CD14-positive monocyte (primary cell): ENCODE data around the gene WNT7A. TPM values are rescaled to one million over a fixed set of nuclear protein-coding genes. Genes with fewer than 3 reads are reported as not detected.

Experiments used
- DNase-seq, 3 donors: peaks; one replicate each; pipeline ENCODE4 v3.0.0-alpha.2; 2011 to 2022
- H2AFZ ChIP-seq: 2 replicates; pipeline ENCODE4 v1.6.0; 2012; ENCODE audit warnings: mild to moderate bottlenecking, low read depth, low read length, inconsistent platforms; ENCODE audit not compliant: insufficient read depth, poor library complexity, severe bottlenecking
- H3K27ac ChIP-seq, 2 donors: 1 replicate in 1 of 2; 2 replicates in 1 of 2; pipeline ENCODE4 v1.5.1; 2012 to 2013; ENCODE audit warnings: low read length in 2 of 2, control low read depth in 1 of 2, inconsistent platforms in 1 of 2, low read depth in 1 of 2, mild to moderate bottlenecking in 1 of 2
- H3K27me3 ChIP-seq, 2 donors: one replicate each; pipeline versions ENCODE4 v1.6.0 to v1.6.1; 2011 to 2013; ENCODE audit warnings: low read length in 2 of 2; ENCODE audit not compliant: control insufficient read depth in 2 of 2, insufficient read depth in 2 of 2
- H3K36me3 ChIP-seq, 2 donors: replicated peaks in 1 of 2; 1 replicate in 1 of 2; 2 replicates in 1 of 2; pipeline versions ENCODE4 v1.5.1 to v1.6.1; 2012 to 2013; ENCODE audit warnings: low read length in 2 of 2, control low read depth in 1 of 2, inconsistent platforms in 1 of 2, mild to moderate bottlenecking in 1 of 2; ENCODE audit not compliant: insufficient read depth in 2 of 2, control insufficient read depth in 1 of 2
- H3K4me1 ChIP-seq, 2 donors: 1 replicate in 1 of 2; 2 replicates in 1 of 2; pipeline versions ENCODE4 v1.5.1 to v1.6.1; 2012 to 2013; ENCODE audit warnings: low read length in 2 of 2, control low read depth in 1 of 2, inconsistent platforms in 1 of 2, mild to moderate bottlenecking in 1 of 2, moderate library complexity in 1 of 2; ENCODE audit not compliant: insufficient read depth in 2 of 2, control insufficient read depth in 1 of 2
- H3K4me2 ChIP-seq: replicated peaks from 2 replicates; pipeline ENCODE3; 2012; ENCODE audit warnings: low read length, moderate library complexity, mild to moderate bottlenecking; ENCODE audit not compliant: poor library complexity, severe bottlenecking; ENCODE audit errors: extremely low read depth
- H3K4me3 ChIP-seq, 3 experiments: fragments of 200-600 bp in 1 of 3; sonication (generic) in 1 of 3; replicated peaks in 1 of 3; 1 replicate in 2 of 3; 2 replicates in 1 of 3; pipeline ENCODE4 v1.5.1; 2011 to 2013; ENCODE audit warnings: low read length in 3 of 3, mild to moderate bottlenecking in 3 of 3, control low read depth in 2 of 3, low read depth in 2 of 3, inconsistent platforms in 1 of 3, moderate library complexity in 1 of 3
- H3K79me2 ChIP-seq: 2 replicates; pipeline ENCODE4 v1.6.0; 2012; ENCODE audit warnings: mild to moderate bottlenecking, control low read depth, inconsistent platforms, low read length, moderate library complexity; ENCODE audit not compliant: insufficient read depth
- H3K9ac ChIP-seq: 2 replicates; pipeline ENCODE4 v1.6.0; 2017; ENCODE audit warnings: low read length, mild to moderate bottlenecking; ENCODE audit not compliant: insufficient read depth, poor library complexity, severe bottlenecking
- H3K9me3 ChIP-seq, 2 donors: replicated peaks in 1 of 2; 1 replicate in 1 of 2; 2 replicates in 1 of 2; pipeline versions ENCODE4 v1.5.1 to v1.6.1; 2012 to 2013; ENCODE audit warnings: low read length in 2 of 2, control low read depth in 1 of 2; ENCODE audit not compliant: control insufficient read depth in 1 of 2, insufficient read depth in 1 of 2
- H4K20me1 ChIP-seq: 2 replicates; pipeline ENCODE4 v1.6.0; 2012; ENCODE audit warnings: mild to moderate bottlenecking, low read length, control low read depth, moderate library complexity; ENCODE audit not compliant: insufficient read depth
- H3K27ac Mint-ChIP-seq, 7 donors: one replicate each; pipeline ENCODE4 v1.8.0; 2020; ENCODE audit warnings: mild to moderate bottlenecking in 7 of 7, mixed read lengths in 7 of 7, moderate library complexity in 6 of 7, inconsistent platforms in 2 of 7
- H3K27me3 Mint-ChIP-seq, 3 donors: one replicate each; pipeline ENCODE4 v1.8.0; 2021 to 2022; ENCODE audit warnings: low read depth in 3 of 3, mild to moderate bottlenecking in 3 of 3, mixed read lengths in 3 of 3, moderate library complexity in 3 of 3, inconsistent platforms in 1 of 3
- H3K36me3 Mint-ChIP-seq, 2 donors: one replicate each; pipeline ENCODE4 v1.8.0; 2020; ENCODE audit warnings: mixed read lengths in 2 of 2, inconsistent platforms in 1 of 2, mild to moderate bottlenecking in 1 of 2
- H3K4me1 Mint-ChIP-seq: one replicate; pipeline ENCODE4 v1.8.0; 2020; ENCODE audit warnings: mild to moderate bottlenecking, mixed read lengths
- H3K4me3 Mint-ChIP-seq, 2 donors: one replicate each; pipeline ENCODE4 v1.8.0; 2020; ENCODE audit warnings: mild to moderate bottlenecking in 2 of 2, mixed read lengths in 2 of 2, moderate library complexity in 1 of 2
- H3K9me3 Mint-ChIP-seq, 7 donors: one replicate each; pipeline ENCODE4 v1.8.0; 2020 to 2022; ENCODE audit warnings: mixed read lengths in 7 of 7, mild to moderate bottlenecking in 6 of 7, moderate library complexity in 6 of 7, inconsistent platforms in 2 of 7
- CTCF ChIP-seq: fragments of 200-600 bp; IDR thresholded peaks from one replicate; pipeline ENCODE4 v1.8.0; 2022; ENCODE audit warnings: antibody characterized with exemption, mild to moderate bottlenecking
- WGBS: methylation state at CpG from one replicate; pipeline ENCODE4 v1.1.5; 2013; ENCODE audit warnings: missing lambda C conversion rate; ENCODE audit not compliant: insufficient coverage; 5-methylcytosine and 5-hydroxymethylcytosine counted together
- intact Hi-C, 2 donors: fragments of 100-400 bp; cut with micrococcal nuclease; formaldehyde crosslinking; loops; one replicate each; pipeline versions ENCODE4 v1.15.0 to v1.15.1; 2023
- polyA plus RNA-seq, 3 donors: library from polyadenylated mRNA; depleted of rRNA in 1 of 3; unstranded in 2 of 3; stranded (reverse) in 1 of 3; fragments of 300-500 nt in 2 of 3; fragments of >200 nt in 1 of 3; fragmentation: Illumina TruSeq in 2 of 3; gene quantifications; 1 replicate in 2 of 3; 2 replicates in 1 of 3; pipeline ENCODE4 v1.2.3, GENCODE V29; 2012 to 2021

Gene WNT7A
- polyA plus RNA-seq, 3 donors = not detected

GRCh38 chr3:13863382-13863952 lies 16.4 kb downstream of the WNT7A start:
- Histone ChIP-seq H3K27me3 (no peaks in the 10 kb centered on the region), H3K27ac (no peak overlapping the region), H3K4me1 (no peaks in the 10 kb centered on the region), H3K9me3 (no peaks in the 10 kb centered on the region), H3K79me2 (no peaks in the 10 kb centered on the region), H3K4me3 (no peak overlapping the region), H3K9ac (no peak overlapping the region), H3K36me3 (no peaks in the 10 kb centered on the region), H2AFZ (no peak overlapping the region), H3K4me2 (no peak overlapping the region), H4K20me1 (no peaks in the 10 kb centered on the region)
- H3K9me3 Mint-ChIP-seq = no peaks in the 10 kb centered on the region
- H3K4me3 Mint-ChIP-seq = no peak overlapping the region
- H3K27ac Mint-ChIP-seq = no peak overlapping the region
- intact Hi-C loops = no loop called here
- no peak for DNase-seq
- WGBS = 62% methylated on average over 2 of the region's 6 CpGs
- TF ChIP-seq CTCF = no peak
- no peaks in the 10 kb centered on the region for H3K4me1 Mint-ChIP-seq
- H3K27me3 Mint-ChIP-seq = peaks cover 6 to 23% (median 12%) of the 10 kb centered on the region in 3 donors
- H3K36me3 Mint-ChIP-seq = no peaks in the 10 kb centered on the region

- no peak overlapping the region for H3K27ac ChIP-seq
- no peaks in the 10 kb centered on the region for H3K79me2 ChIP-seq
- DNase-seq = no peak
- H3K4me3 ChIP-seq = no peak overlapping the region
- intact Hi-C loops = no loop called here
- 75% methylated on average over 2 of the region's 6 CpGs for WGBS
- H3K4me1 ChIP-seq = no peaks in the 10 kb centered on the region
- H3K4me1 Mint-ChIP-seq = peaks cover 4% of the 10 kb centered on the region
- no peak overlapping the region for H3K4me2 ChIP-seq
- H3K4me3 Mint-ChIP-seq = peak overlapping the region in 1 of 2 donors; percentile 2
- no peaks in the 10 kb centered on the region for H4K20me1 ChIP-seq
- no peaks in the 10 kb centered on the region for H3K27me3 ChIP-seq
- no peaks in the 10 kb centered on the region for H3K36me3 ChIP-seq
- no peak overlapping the region for H3K9ac ChIP-seq
- no peak overlapping the region for H2AFZ ChIP-seq
- H3K36me3 Mint-ChIP-seq = no peaks in the 10 kb centered on the region
- no peaks in the 10 kb centered on the region for H3K9me3 ChIP-seq
- no peak for TF ChIP-seq CTCF
- H3K9me3 Mint-ChIP-seq = peaks cover 0 to 11% (median 3%) of the 10 kb centered on the region in 7 donors
- H3K27me3 Mint-ChIP-seq = peaks cover 6 to 16% (median 10%) of the 10 kb centered on the region in 3 donors
- peak overlapping the region in 1 of 7 donors; percentile 82 for H3K27ac Mint-ChIP-seq
Observed at GRCh38 chr3:13861461-13861860, 18.4 kb downstream of the WNT7A start.
